VCaP (cell line): ENCODE data around the gene ROBO1.
"Not testable (repeated sequence)": the region's sequence is repeated elsewhere in the genome, so short reads cannot be mapped to it uniquely, and the experiment has no call there.

Experiments
- H3K27ac ChIP-seq: fragments of 450-650 bp; 2 replicates; pipeline ENCODE4 v1.5.1; 2017
- TF ChIP-seq, protein P1 (sequence below): fragments of 450-650 bp; conservative IDR thresholded peaks from 2 replicates; pipeline ENCODE4 v1.5.1; 2017; ENCODE audit warnings: mild to moderate bottlenecking, moderate library complexity

ROBO1 gene

DNA sequence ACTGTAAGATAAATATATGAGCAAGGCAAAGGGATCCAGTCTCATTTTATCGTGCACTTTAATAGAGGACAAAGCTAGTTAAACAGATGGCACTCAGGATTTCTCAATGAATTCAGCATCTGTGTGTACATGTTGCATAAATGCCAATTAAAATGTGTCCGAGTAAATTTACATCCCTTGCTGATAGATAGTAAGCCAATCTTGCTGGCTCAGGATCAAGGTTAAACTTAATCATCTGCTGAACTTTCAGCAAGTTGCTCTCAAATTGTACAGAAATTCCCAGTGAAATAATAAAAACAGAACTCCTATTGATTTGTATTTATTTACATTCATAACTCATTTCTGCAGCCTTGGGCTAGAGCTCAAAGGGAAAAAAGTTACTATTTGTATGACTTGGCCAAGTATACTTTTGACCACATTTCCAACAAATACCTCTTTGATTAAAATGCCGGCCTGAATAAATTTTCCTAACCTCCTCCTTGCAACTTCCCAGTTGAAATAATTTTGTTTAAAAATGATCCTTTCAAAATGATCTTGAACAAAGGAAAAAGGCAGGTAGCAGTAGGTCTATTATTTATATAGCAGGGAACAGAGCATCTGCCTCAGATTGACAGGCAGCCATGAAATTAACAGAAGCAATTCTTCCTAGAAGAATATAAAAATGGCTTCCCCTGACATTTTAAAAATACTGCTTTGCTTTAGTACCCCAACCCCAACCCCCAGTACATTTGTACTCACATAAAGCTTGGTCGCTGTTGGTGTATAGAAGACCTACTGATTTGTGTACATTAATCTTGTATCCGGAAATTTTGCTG lies 1001.9 kb downstream of the ROBO1 start:
- TF ChIP-seq, protein P1, sequence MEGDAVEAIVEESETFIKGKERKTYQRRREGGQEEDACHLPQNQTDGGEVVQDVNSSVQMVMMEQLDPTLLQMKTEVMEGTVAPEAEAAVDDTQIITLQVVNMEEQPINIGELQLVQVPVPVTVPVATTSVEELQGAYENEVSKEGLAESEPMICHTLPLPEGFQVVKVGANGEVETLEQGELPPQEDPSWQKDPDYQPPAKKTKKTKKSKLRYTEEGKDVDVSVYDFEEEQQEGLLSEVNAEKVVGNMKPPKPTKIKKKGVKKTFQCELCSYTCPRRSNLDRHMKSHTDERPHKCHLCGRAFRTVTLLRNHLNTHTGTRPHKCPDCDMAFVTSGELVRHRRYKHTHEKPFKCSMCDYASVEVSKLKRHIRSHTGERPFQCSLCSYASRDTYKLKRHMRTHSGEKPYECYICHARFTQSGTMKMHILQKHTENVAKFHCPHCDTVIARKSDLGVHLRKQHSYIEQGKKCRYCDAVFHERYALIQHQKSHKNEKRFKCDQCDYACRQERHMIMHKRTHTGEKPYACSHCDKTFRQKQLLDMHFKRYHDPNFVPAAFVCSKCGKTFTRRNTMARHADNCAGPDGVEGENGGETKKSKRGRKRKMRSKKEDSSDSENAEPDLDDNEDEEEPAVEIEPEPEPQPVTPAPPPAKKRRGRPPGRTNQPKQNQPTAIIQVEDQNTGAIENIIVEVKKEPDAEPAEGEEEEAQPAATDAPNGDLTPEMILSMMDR: no peak

DNA sequence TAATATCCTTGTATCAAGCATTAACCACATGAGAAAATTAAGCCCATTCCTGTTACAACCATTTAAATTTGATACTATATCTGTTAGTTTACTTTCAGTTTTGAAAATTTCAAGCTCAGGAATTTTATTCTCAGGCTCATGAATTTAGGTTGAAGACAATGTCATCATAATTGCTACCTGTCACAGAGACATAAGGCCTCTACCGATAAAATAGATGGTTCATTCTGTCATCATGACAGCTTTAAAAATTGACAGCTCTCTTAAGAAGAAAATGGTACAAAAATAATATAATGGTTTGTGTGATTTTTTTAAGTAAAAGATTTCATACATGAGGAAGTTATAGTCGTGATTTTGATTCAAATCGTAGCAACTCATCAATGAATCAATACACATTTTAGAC lies 1003.2 kb downstream of the ROBO1 start:
- TF ChIP-seq, protein P1: no peak
- no peak overlapping the region for H3K27ac ChIP-seq

More for the DNA sequence above, 1001.9 kb downstream of the ROBO1 start:
- peak overlapping the region; percentile 57 for H3K27ac ChIP-seq

DNA sequence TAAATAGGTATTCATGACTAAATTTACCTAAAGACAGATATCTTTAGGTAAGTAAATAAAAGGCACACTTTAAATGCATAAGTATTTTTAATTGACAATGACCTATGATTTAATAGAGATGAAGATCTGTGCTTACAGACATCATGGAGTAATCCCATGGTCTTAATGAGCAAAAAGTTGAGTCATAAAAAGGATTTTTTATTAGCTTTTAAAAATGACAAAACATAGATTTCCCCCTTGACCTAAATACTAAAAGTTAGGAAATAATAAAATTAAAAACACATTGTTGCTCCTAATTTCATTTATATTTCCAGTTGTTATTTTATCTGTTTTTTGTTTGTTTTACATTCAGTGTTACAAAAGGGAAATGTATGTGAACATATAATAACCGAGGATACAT lies 1005.7 kb downstream of the ROBO1 start:
- TF ChIP-seq, protein P1: no peak
- H3K27ac ChIP-seq: no peak overlapping the region

DNA sequence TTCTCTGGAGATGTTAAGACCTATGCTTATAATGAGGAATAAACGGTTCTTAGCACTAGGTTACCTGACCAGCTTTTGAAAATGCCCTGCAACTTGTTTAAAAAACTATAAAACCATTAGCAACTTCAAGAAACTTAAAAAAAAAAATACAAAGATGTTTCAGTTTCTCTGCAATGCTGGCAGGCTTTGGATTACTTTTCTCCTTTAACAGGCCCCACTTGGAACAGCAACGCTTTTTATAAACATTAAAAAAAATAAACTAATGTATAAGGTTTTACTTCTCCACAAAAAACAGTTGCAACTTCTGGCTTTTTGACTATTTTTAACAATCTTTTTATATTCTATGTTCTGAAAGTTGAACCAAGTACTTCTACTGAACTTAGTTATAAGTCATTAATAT lies 1006.7 kb downstream of the ROBO1 start:
- no peak overlapping the region for H3K27ac ChIP-seq
- TF ChIP-seq, protein P1: no peak

DNA sequence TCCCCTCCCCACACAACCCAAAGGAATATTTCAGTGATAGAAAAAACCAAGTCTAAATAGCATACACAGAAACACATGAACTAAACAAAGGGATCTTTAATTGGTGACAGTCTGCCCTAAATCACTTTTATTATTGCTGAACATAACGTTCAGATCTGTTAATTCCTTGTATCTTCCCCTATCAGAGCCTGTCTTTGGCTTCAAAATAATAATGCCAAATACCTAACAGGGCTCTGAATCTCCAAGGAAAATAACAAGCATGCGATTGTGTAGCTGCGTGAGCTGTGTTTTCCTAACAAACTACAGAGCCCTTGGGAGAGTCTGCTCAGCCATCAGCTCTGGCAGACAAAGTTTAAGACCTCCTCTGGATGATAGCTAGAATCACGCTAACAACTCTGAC lies 1010.1 kb downstream of the ROBO1 start:
- TF ChIP-seq, protein P1: no peak
- H3K27ac ChIP-seq: no peak overlapping the region

DNA sequence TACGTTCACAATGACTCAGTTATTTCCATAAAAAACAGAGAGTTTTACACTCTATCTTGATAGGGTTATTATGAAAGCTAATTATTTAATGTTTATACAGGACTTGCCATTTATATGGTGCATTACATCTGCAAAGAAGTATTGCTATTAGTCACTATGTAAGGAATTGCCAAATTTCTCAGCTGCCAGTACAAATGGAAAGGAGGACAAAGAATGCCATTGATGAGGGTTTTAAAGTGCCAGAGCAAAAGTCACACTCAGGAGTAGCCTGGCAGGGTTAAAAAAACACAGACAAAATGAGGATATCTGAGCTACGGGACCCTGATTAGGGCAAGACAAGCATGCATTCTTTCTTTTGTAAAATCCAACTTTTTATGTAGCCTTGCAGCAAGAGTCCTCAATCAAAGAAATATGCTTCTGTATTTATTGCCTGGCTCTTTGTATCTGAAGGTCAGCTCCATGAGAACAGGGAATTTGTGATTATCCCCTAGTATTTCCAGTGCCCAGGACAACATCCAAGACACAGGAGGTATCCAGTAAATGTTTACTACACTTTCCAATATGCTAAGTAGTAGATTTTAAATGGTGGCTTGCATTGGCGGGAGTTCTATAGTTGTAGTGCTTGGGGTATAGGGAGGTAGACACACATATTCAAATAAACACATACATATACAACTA lies 1013.6 kb downstream of the ROBO1 start:
- no peak overlapping the region for H3K27ac ChIP-seq
- TF ChIP-seq, protein P1: no peak

DNA sequence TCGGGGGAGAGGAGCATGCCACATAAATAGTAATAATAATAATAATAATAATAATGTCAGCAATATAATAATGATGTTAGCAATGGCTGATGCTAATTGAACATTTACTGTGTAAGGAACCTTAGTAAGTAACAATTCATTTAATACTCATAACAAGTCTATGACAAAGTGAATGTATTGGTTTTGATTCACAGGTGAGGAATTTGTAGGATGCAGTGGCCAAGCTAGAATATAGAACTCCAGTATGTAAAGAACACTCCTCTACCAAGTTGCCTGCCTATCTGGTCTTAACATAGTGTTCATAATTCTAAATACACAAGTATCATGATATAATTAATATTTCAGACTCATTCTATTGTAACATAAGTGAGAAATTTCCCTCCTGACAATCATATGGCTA lies 1016.5 kb downstream of the ROBO1 start:
- no peak overlapping the region for H3K27ac ChIP-seq
- TF ChIP-seq, protein P1: no peak

DNA sequence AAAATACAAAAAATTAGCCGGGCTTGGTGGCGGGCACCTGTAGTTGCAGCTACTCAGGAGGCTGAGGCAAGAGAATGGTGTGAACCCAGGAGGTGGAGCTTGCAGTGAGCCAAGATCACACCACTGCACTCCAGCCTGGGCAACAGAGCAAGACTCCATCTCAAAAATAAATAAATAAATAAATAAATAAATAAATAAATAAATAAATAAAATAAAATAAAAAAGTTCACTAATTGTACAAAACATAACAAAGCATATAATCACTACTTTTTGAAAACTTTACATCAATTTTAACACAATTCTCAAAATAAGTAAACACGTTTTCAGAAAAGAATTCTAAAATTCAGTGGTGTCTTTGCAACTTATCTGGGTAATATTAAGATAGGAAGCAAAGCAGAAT lies 1017.5 kb downstream of the ROBO1 start:
- H3K27ac ChIP-seq: not testable (repeated sequence)
